Measurements from ENCODE around the gene HOXD11. TPM values are rescaled to one million over a fixed set of nuclear protein-coding genes. Genes with fewer than 3 reads are reported as not detected.

Gene HOXD11
- total RNA-seq, 3 donors from 2014 or later = 0.66 TPM; not detected in 2

- intact Hi-C loops (cut with DNase I; ENCODE audit: low total_unique reads) = no loop called here
- H3K27me3 ChIP-seq = peaks cover 37 to 98% of the 10 kb centered on the region in 2 donors
These were observed 1.9 kb upstream of the HOXD11 start for GRCh38 chr2:176105078-176105729.

GRCh38 chr2:176105730-176106580, 1.1 kb upstream of the HOXD11 start:
- intact Hi-C loops (cut with DNase I; ENCODE audit: low total_unique reads) = no loop called here
- no peak for TF ChIP-seq POLR2A (IDR thresholded peaks at IDR 0.05)
- no peak for TF ChIP-seq POLR2AphosphoS5 (IDR thresholded peaks at IDR 0.05)
- no peak for TF ChIP-seq CTCF (IDR thresholded peaks at IDR 0.05)
- Histone ChIP-seq H3K27me3 (peaks cover 29 to 98% of the 10 kb centered on the region in 2 donors), H3K27ac (no peak overlapping the region), H3K36me3 (no peaks in the 10 kb centered on the region), H3K9me3 (no peaks in the 10 kb centered on the region), H3K4me1 (peaks cover 0 to 4% of the 10 kb centered on the region in 2 donors), H3K4me3 (peak overlapping the region in 2 of 3 donors; percentile 43 to 68)
- no peak for DNase-seq (ENCODE audit: low spot score in 2 of 2)

More at GRCh38 chr2:176105078-176105729, 1.9 kb upstream of the HOXD11 start:
- TF ChIP-seq POLR2A (IDR thresholded peaks at IDR 0.05) = no peak
- TF ChIP-seq POLR2AphosphoS5 (IDR thresholded peaks at IDR 0.05) = no peak
- no peak for TF ChIP-seq CTCF (IDR thresholded peaks at IDR 0.05)
- no peak overlapping the region for H3K27ac ChIP-seq
- H3K9me3 ChIP-seq = no peaks in the 10 kb centered on the region
- H3K36me3 ChIP-seq = no peaks in the 10 kb centered on the region
- peak overlapping the region in 2 of 3 donors; percentile 21 to 54 for H3K4me3 ChIP-seq
- no peak for DNase-seq (ENCODE audit: low spot score in 2 of 2)
- H3K4me1 ChIP-seq = peaks cover 0 to 4% of the 10 kb centered on the region in 2 donors

GRCh38 chr2:176107731-176108181, 676 bp downstream of the HOXD11 start:
- intact Hi-C loops (cut with DNase I; ENCODE audit: low total_unique reads) = no loop called here
- DNase-seq (ENCODE audit: low spot score in 2 of 2) = peak in 1 of 2 donors; percentile 47

GRCh38 chr2:176109192-176109901, 2.3 kb downstream of the HOXD11 start:
- intact Hi-C loops (cut with DNase I; ENCODE audit: low total_unique reads) = no loop called here
- peaks cover 27 to 98% of the 10 kb centered on the region in 2 donors for H3K27me3 ChIP-seq
- no peak overlapping the region for H3K27ac ChIP-seq

More at GRCh38 chr2:176107731-176108181, 676 bp downstream of the HOXD11 start:
- Histone ChIP-seq H3K27ac (no peak overlapping the region), H3K27me3 (peaks cover 30 to 98% of the 10 kb centered on the region in 2 donors), H3K9me3 (no peaks in the 10 kb centered on the region), H3K4me3 (peak overlapping the region in 2 of 3 donors; percentile 26 to 68), H3K4me1 (peaks cover 0 to 4% of the 10 kb centered on the region in 2 donors), H3K36me3 (no peaks in the 10 kb centered on the region)
- TF ChIP-seq POLR2A (IDR thresholded peaks at IDR 0.05) (no peak), POLR2AphosphoS5 (IDR thresholded peaks at IDR 0.05) (no peak), CTCF (IDR thresholded peaks at IDR 0.05) (no peak)

GRCh38 chr2:176109946-176110345, 2.9 kb downstream of the HOXD11 start:
- TF ChIP-seq CTCF (IDR thresholded peaks at IDR 0.05) (no peak), POLR2A (IDR thresholded peaks at IDR 0.05) (no peak), POLR2AphosphoS5 (IDR thresholded peaks at IDR 0.05) (no peak)
- H3K27ac ChIP-seq = no peak overlapping the region
- peaks cover 0 to under 1% of the 10 kb centered on the region in 2 donors for H3K4me1 ChIP-seq
- intact Hi-C loops (cut with DNase I; ENCODE audit: low total_unique reads) = no loop called here
- no peaks in the 10 kb centered on the region for H3K9me3 ChIP-seq
- peaks cover 22 to 98% of the 10 kb centered on the region in 2 donors for H3K27me3 ChIP-seq
- no peak overlapping the region for H3K4me3 ChIP-seq
- no peak for DNase-seq (ENCODE audit: low spot score in 2 of 2)
- no peaks in the 10 kb centered on the region for H3K36me3 ChIP-seq

More at GRCh38 chr2:176109192-176109901, 2.3 kb downstream of the HOXD11 start:
- H3K4me3 ChIP-seq = peak overlapping the region in 1 of 3 donors; percentile 68
- H3K36me3 ChIP-seq = no peaks in the 10 kb centered on the region
- DNase-seq (ENCODE audit: low spot score in 2 of 2) = no peak
- H3K9me3 ChIP-seq = no peaks in the 10 kb centered on the region
- peaks cover 0 to 4% of the 10 kb centered on the region in 2 donors for H3K4me1 ChIP-seq
- TF ChIP-seq POLR2A (IDR thresholded peaks at IDR 0.05) (no peak), POLR2AphosphoS5 (IDR thresholded peaks at IDR 0.05) (no peak)

Data from breast epithelium (tissue), 4 donors.